ENCODE measurements around the gene STRA6. TPM values are rescaled to one million over a fixed set of nuclear protein-coding genes. Genes with fewer than 3 reads are reported as not detected.

STRA6 gene
- polyA plus RNA-seq, 6 donors from 2014 or later = not detected

DNA sequence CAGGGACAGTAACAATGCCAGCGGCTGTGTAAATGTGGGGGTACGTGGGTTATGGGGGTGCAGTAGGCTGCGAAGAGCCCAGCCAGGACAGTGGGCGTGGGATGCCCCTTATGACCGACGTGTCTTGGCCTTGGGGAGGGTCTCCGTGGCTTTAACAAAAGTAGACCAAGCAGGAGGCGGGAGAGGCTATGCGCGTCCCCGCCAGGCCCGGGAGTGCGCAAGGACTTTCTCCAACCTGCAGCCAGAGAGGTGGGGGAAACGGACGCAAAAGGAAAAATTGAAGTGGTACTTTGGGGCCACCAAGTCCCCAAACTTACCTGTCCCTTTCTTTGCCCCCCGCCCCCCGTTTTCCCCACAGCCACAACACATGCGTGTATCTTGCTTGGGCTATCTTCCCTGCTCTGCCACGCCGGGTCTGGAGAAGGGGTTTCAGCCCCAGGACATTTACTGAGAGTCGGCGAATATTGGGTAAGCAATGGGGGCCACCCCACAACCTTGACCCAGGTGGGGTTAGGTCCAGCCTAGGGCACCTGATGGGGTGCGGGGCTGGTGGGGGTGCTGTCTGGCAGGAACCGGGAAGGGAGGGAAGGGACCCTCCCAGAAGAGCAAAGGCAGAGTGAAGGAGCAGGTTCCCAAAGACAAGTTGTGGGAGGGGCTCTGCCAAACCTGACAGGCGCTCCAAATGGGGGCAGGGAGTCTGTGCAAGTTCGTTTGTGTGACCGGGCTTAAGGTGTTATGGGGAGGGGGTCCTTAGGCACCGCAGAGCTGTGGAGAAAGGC is 71.5 kb downstream of the STRA6 start:
- ATAC-seq (ENCODE audit: low read depth in 2 of 2) (no peak), DNase-seq (no peak)
- Mint-ChIP-seq H3K4me1 (peaks cover 45 to 73% (median 67%) of the 10 kb centered on the region in 3 donors), H3K36me3 (peaks cover 0 to 7% of the 10 kb centered on the region in 2 donors), H3K9me3 (peaks cover 0 to 12% (median 7%) of the 10 kb centered on the region in 7 donors), H3K27ac (peak overlapping the region in 4 of 6 donors; percentile 82 to 99 (median 94)), H3K4me3 (peak overlapping the region in 7 of 8 donors; percentile 49 to 85 (median 77)), H3K27me3 (peaks cover 57 to 89% (median 70%) of the 10 kb centered on the region in 3 donors)

DNA sequence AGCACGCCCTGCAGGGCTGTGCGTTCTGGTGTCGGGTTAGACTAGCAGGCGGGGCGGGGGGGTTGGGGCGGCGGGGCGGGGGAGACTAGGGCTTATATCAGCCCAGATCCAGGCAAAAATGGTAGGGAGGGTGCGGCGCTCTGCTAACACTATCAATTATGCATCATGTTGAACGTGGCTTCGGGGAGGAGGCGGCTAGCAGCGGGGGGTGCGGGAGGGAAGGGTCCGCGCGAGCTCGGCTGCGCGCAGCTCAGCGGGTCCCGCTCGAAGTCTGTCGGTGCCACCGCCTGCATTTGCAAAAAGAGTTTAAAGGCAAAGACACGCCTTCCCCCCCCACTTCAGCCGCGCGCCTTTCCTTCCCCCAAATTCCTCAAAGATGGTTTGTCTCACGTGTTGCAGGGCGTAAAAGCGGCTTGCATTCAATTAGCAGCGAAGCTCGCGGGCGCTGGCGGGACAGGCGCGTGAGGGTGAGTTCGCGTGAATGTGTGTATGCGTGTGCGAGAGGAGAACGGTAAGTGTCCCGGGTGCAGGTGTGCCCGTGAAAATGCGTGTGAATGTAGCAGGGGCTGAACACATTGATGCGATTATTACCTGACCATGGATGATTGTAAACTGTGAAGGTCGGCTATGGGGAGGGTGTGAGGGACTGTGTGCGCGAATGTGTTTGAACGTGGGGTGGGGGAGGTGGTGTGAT is 72.3 kb downstream of the STRA6 start, which contains the start of gene ISLR2:
ISLR2 (plus strand) TSS at position 432 of the 694 bp plus-strand sequence. CDS start 2,169 bp downstream, outside the sequence.
- DNase-seq = no peak

DNA sequence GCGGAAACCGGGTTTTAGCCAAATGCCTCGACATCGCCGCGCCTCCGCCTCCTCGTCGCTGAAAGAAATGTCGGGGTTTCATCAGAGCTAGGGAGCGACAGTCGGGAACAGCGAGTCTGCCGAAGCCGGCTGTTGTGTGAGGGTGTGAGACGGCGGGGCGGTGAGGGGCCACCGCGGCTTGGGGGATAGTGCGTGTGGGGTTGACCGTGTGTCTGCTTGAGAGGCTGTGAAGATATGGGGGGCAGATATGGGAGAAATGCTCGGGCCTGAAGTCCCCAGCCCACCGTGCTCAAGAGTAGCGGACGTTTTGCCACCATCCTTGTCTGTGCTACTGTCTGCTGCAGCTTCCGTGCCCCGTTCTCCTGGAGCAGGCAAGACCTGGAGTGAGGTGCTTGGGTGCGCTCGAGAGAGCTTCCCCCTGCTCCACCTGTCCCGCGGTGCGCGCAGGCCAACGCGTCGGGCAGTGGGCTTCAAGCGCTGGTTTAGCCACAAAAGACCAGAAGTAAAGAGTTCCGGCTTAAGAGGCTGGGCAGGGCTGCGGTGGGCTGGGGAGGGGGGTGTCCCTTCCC is 72.9 kb downstream of the STRA6 start:
- Mint-ChIP-seq H3K27ac (peak overlapping the region in 3 of 6 donors; percentile 73 to 95 (median 82)), H3K36me3 (peaks cover 0 to 7% of the 10 kb centered on the region in 2 donors), H3K4me3 (peak overlapping the region; percentile 46 to 89 (median 79)), H3K27me3 (peaks cover 52 to 75% (median 63%) of the 10 kb centered on the region in 3 donors), H3K9me3 (peaks cover 0 to 8% (median 7%) of the 10 kb centered on the region in 7 donors), H3K4me1 (peaks cover 39 to 64% (median 63%) of the 10 kb centered on the region in 3 donors)
- DNase-seq = no peak
- no peak for ATAC-seq (ENCODE audit: low read depth in 2 of 2)

More for the DNA sequence above, 72.3 kb downstream of the STRA6 start, which contains the start of gene ISLR2:
- peaks cover 0 to 12% (median 7%) of the 10 kb centered on the region in 7 donors for H3K9me3 Mint-ChIP-seq
- H3K36me3 Mint-ChIP-seq = peaks cover 0 to 7% of the 10 kb centered on the region in 2 donors
- H3K4me3 Mint-ChIP-seq = peak within 1 kb of the TSS; percentile 60 to 89 (median 79)
- H3K27me3 Mint-ChIP-seq = peaks cover 57 to 81% (median 69%) of the 10 kb centered on the region in 3 donors
- no peak for ATAC-seq (ENCODE audit: low read depth in 2 of 2)
- peak within 1 kb of the TSS in 4 of 6 donors; percentile 82 to 99 (median 94) for H3K27ac Mint-ChIP-seq
- H3K4me1 Mint-ChIP-seq = peaks cover 45 to 69% (median 63%) of the 10 kb centered on the region in 3 donors

Other genes with a start within 250 kb of the STRA6 start
- 10 to 100 TPM in 3 of 6 donors, 1 to 10 TPM in 3; 8.6 to 18.4 (median 9.9) TPM for gene STOML1, start 210.5 kb downstream of the STRA6 start, polyA plus RNA-seq (ENCODE audit: low read depth in 6 of 6)
- 10 to 100 TPM in 5 of 6 donors, 1 to 10 TPM in 1; 6.4 to 39.8 (median 18.9) TPM for gene PML, start 208.1 kb downstream of the STRA6 start, polyA plus RNA-seq (ENCODE audit: low read depth in 6 of 6)
- under 1 TPM in 1 of 6 donors, not detected in 5; 0.09 TPM for gene GOLGA6A, start 120.2 kb downstream of the STRA6 start, polyA plus RNA-seq (ENCODE audit: low read depth in 6 of 6)
- not detected for gene ISLR2, start 72.2 kb downstream of the STRA6 start, polyA plus RNA-seq (ENCODE audit: low read depth in 6 of 6)
- not detected for gene ISLR, start 29.1 kb downstream of the STRA6 start, polyA plus RNA-seq (ENCODE audit: low read depth in 6 of 6)
- not detected for gene CCDC33, start 33.5 kb upstream of the STRA6 start, polyA plus RNA-seq (ENCODE audit: low read depth in 6 of 6)
- gene CYP11A1, start 164.9 kb upstream of the STRA6 start, polyA plus RNA-seq (ENCODE audit: low read depth in 6 of 6) = not detected
- gene SEMA7A, start 231.2 kb upstream of the STRA6 start, polyA plus RNA-seq (ENCODE audit: low read depth in 6 of 6) = 1 to 10 TPM in 2 of 6 donors, under 1 TPM in 3, not detected in 1; 0.10 to 1.5 (median 0.62) TPM